ENCODE measurements around the gene ANO7. TPM values are rescaled to one million over a fixed set of nuclear protein-coding genes. Genes with fewer than 3 reads are reported as not detected.

Gene ANO7
- total RNA-seq, 1 experiment from 2014 or later = 4.1 TPM

DNA sequence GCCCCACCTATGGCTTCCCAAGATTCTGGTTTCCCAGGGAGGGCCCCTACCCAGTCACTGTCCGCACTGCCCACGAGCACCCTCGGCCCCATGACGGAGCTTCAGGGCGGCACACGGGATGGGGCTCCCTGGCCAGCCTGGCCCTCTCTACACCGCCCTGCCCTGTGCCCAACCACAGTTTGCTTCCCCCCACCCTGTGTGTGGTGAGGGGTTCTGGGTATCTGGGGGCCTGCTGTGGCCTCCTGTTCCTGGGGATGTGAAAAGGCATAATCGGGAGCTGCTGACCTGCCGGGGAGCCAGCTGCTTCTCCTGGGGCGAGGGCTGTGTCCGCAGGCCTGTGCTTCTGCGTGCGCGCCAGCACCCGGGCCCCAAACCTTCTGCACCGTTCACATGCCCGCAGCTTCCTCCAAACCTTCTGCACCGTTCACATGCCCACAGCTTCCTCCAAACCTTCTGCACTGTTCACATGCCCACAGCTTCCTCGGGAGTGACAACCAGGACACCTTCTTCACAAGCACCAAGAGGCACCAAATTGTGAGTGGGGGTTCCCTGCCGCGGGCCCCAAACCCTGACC lies 12.4 kb downstream of the ANO7 start:
- BruUV-seq (replicated peaks) = no TSS peak
- Mint-ChIP-seq H3K9me3 (ENCODE audit: unreplicated experiment) (no peaks in the 10 kb centered on the region), H3K27me3 (ENCODE audit: insufficient read depth, unreplicated experiment) (no peaks in the 10 kb centered on the region), H3K4me3 (ENCODE audit: unreplicated experiment) (no peak overlapping the region), H3K27ac (ENCODE audit: unreplicated experiment) (no peak overlapping the region), H3K4me1 (ENCODE audit: low read depth, unreplicated experiment) (no peaks in the 10 kb centered on the region), H3K36me3 (ENCODE audit: insufficient read depth, unreplicated experiment) (no peaks in the 10 kb centered on the region)
- no peak for DNase-seq
- intact Hi-C loops (cut with micrococcal nuclease; ENCODE audit: unreplicated experiment) = no loop called here
- ChIA-PET CTCF (no interaction called here), POLR2A (no interaction called here)
- Histone ChIP-seq H3K4me1 (no peaks in the 10 kb centered on the region), H3K36me3 (ENCODE audit: control insufficient read depth, insufficient read depth, low read length) (no peaks in the 10 kb centered on the region), H3K9me3 (no peaks in the 10 kb centered on the region), H3K27me3 (replicated peaks; ENCODE audit: control insufficient read depth, insufficient read depth, low read length) (no peaks in the 10 kb centered on the region), H3K4me3 (ENCODE audit: low read depth, low read length) (no peak overlapping the region)
- TF ChIP-seq, protein P1, sequence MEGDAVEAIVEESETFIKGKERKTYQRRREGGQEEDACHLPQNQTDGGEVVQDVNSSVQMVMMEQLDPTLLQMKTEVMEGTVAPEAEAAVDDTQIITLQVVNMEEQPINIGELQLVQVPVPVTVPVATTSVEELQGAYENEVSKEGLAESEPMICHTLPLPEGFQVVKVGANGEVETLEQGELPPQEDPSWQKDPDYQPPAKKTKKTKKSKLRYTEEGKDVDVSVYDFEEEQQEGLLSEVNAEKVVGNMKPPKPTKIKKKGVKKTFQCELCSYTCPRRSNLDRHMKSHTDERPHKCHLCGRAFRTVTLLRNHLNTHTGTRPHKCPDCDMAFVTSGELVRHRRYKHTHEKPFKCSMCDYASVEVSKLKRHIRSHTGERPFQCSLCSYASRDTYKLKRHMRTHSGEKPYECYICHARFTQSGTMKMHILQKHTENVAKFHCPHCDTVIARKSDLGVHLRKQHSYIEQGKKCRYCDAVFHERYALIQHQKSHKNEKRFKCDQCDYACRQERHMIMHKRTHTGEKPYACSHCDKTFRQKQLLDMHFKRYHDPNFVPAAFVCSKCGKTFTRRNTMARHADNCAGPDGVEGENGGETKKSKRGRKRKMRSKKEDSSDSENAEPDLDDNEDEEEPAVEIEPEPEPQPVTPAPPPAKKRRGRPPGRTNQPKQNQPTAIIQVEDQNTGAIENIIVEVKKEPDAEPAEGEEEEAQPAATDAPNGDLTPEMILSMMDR (IDR thresholded peaks at IDR 0.05; ENCODE audit: insufficient read depth in 1 of 2, low read depth in 1 of 2, low read length in 1 of 2, severe bottlenecking in 1 of 2, unreplicated experiment in 1 of 2) = no peak

DNA sequence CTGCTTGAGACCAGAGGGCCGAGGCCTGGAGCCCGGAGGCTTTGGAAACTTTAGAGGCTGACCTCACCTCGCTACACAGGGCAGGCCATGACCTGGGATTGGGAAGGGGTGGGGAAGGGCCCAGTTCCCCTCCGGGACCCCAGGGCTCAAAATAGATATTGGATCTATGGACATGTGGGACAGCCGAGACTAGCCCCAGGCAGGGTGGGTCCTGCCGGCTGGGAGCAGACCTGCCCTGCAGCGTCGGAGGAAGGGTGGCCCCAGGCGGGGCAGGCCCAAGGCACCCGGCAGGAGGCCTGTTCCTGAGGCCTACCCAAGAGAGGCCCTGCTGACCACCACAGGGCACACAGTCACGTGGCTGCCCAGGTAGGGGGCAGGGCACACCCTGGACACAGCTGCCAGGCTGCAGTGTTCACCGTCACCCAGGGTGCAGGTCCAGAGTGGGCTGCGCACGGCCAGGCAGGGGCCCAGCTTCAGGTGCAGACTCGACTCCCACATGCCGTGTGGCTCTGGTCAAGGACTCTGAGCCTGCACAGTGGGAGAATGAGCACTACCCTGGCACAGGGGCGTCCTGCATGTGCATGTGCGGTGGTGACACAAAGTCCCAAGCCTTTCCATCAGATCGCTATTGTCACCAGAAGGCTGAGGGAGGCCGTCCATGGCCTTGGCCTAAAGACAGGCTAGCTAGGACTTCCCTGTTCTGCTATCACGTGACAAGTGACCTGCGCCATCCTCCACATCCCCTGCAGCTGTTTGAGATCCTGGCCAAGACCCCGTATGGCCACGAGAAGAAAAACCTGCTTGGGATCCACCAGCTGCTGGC lies 13.2 kb downstream of the ANO7 start:
- Mint-ChIP-seq H3K27me3 (ENCODE audit: insufficient read depth, unreplicated experiment) (no peaks in the 10 kb centered on the region), H3K27ac (ENCODE audit: unreplicated experiment) (no peak overlapping the region), H3K9me3 (ENCODE audit: unreplicated experiment) (no peaks in the 10 kb centered on the region), H3K4me1 (ENCODE audit: low read depth, unreplicated experiment) (no peaks in the 10 kb centered on the region), H3K4me3 (ENCODE audit: unreplicated experiment) (no peak overlapping the region), H3K36me3 (ENCODE audit: insufficient read depth, unreplicated experiment) (no peaks in the 10 kb centered on the region)
- Histone ChIP-seq H3K27me3 (replicated peaks; ENCODE audit: control insufficient read depth, insufficient read depth, low read length) (no peaks in the 10 kb centered on the region), H3K4me1 (no peaks in the 10 kb centered on the region), H3K4me3 (ENCODE audit: low read depth, low read length) (no peak overlapping the region), H3K36me3 (ENCODE audit: control insufficient read depth, insufficient read depth, low read length) (no peaks in the 10 kb centered on the region), H3K9me3 (no peaks in the 10 kb centered on the region)
- ChIA-PET POLR2A (no interaction called here), CTCF (no interaction called here)
- no peak for DNase-seq
- BruUV-seq (replicated peaks) = no TSS peak
- TF ChIP-seq, protein P1 (IDR thresholded peaks at IDR 0.05; ENCODE audit: insufficient read depth in 1 of 2, low read depth in 1 of 2, low read length in 1 of 2, severe bottlenecking in 1 of 2, unreplicated experiment in 1 of 2) = no peak
- intact Hi-C loops (cut with micrococcal nuclease; ENCODE audit: unreplicated experiment) = no loop called here

DNA sequence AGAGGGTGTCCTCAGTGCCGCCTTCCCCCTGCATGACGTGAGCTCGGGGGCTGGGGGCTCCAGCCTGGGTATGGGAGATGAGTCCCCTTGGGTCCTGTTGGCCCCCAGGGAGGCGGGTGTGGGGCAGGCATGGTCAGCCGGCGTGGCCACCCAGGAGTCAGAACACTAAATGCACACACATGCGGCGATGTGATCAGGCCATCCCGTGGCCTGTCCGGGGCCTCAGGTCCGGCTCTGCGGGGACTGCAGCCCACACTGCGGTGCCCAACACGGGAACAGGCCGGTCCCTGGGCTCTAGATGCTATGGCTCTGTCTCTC lies 13.8 kb downstream of the ANO7 start:
- Histone ChIP-seq H3K27me3 (replicated peaks; ENCODE audit: control insufficient read depth, insufficient read depth, low read length) (no peaks in the 10 kb centered on the region), H3K36me3 (ENCODE audit: control insufficient read depth, insufficient read depth, low read length) (no peaks in the 10 kb centered on the region), H3K4me3 (ENCODE audit: low read depth, low read length) (no peak overlapping the region), H3K9me3 (no peaks in the 10 kb centered on the region), H3K4me1 (no peaks in the 10 kb centered on the region)
- no peaks in the 10 kb centered on the region for H3K9me3 Mint-ChIP-seq (ENCODE audit: unreplicated experiment)
- H3K27me3 Mint-ChIP-seq (ENCODE audit: insufficient read depth, unreplicated experiment) = no peaks in the 10 kb centered on the region
- intact Hi-C loops (cut with micrococcal nuclease; ENCODE audit: unreplicated experiment) = no loop called here
- TF ChIP-seq, protein P1 (IDR thresholded peaks at IDR 0.05; ENCODE audit: insufficient read depth in 1 of 2, low read depth in 1 of 2, low read length in 1 of 2, severe bottlenecking in 1 of 2, unreplicated experiment in 1 of 2) = no peak
- H3K4me1 Mint-ChIP-seq (ENCODE audit: low read depth, unreplicated experiment) = no peaks in the 10 kb centered on the region
- no peaks in the 10 kb centered on the region for H3K36me3 Mint-ChIP-seq (ENCODE audit: insufficient read depth, unreplicated experiment)
- no peak for DNase-seq
- ChIA-PET POLR2A (no interaction called here), CTCF (no interaction called here)
- BruUV-seq (replicated peaks) = no TSS peak
- H3K4me3 Mint-ChIP-seq (ENCODE audit: unreplicated experiment) = no peak overlapping the region
- no peak overlapping the region for H3K27ac Mint-ChIP-seq (ENCODE audit: unreplicated experiment)

Data from Caco-2 (cell line).